IMR-90 (cell line): ENCODE data around the gene MGST1. TPM values are rescaled to one million over a fixed set of nuclear protein-coding genes. Genes with fewer than 3 reads are reported as not detected.

Experiments
- ATAC-seq: fragments of 200-7000 bp; cut with Tn5 transposase; 2 replicates; pipeline ENCODE4 v1.9.1; 2020; ENCODE audit warnings: low read depth, mild to moderate bottlenecking, moderate library complexity
- BruUV-seq: library from RNA; stranded (reverse); fragments of 400-500 nt; replicated peaks from 2 replicates; lab custom pipeline; 2021; lab: Mats Ljungman, UMichigan
- CTCF ChIA-PET: fragments of 300-600 bp; formaldehyde crosslinking; extraction: SDS; loops from one replicate; lab custom pipeline; 2021; ENCODE audit warnings: antibody characterized with exemption; lab: Yijun Ruan, JAX
- POLR2A ChIA-PET: fragments of 300-600 bp; sonication (Branson Sonifier 250); formaldehyde crosslinking; loops from one replicate; lab custom pipeline; 2022; ENCODE audit warnings: antibody characterized with exemption; ENCODE audit not compliant: unreplicated experiment; lab: Charles Lee
- DNase-seq: peaks from one replicate; pipeline ENCODE4 v3.0.0; 2013
- H2AFZ ChIP-seq: replicated peaks from 2 replicates; pipeline ENCODE3; 2013; ENCODE audit warnings: low read length, mild to moderate bottlenecking; ENCODE audit not compliant: poor library complexity
- H2AK5ac ChIP-seq: 2 replicates; pipeline ENCODE4 v1.6.1; 2013; ENCODE audit warnings: low read depth, low read length, inconsistent platforms
- H2AK9ac ChIP-seq: replicated peaks from 2 replicates; pipeline ENCODE3; 2013; ENCODE audit warnings: mild to moderate bottlenecking, low read depth, low read length, moderate library complexity; ENCODE audit not compliant: poor library complexity
- H2BK120ac ChIP-seq: 2 replicates; pipeline ENCODE4 v1.6.1; 2013; ENCODE audit warnings: low read depth, low read length, inconsistent platforms
- H2BK15ac ChIP-seq: 3 replicates; pipeline ENCODE4 v1.6.1; 2013; ENCODE audit warnings: low read depth, low read length, inconsistent platforms
- H2BK20ac ChIP-seq: 2 replicates; pipeline ENCODE4 v1.6.1; 2013; ENCODE audit warnings: low read depth, mild to moderate bottlenecking, inconsistent platforms, low read length, moderate library complexity
- H2BK5ac ChIP-seq: 2 replicates; pipeline ENCODE4 v1.6.1; 2013; ENCODE audit warnings: mild to moderate bottlenecking, low read depth, low read length, inconsistent platforms; ENCODE audit not compliant: poor library complexity, severe bottlenecking
- H3K14ac ChIP-seq: replicated peaks from 2 replicates; pipeline ENCODE4 v1.6.1; 2013; ENCODE audit warnings: low read depth, low read length, inconsistent platforms
- H3K18ac ChIP-seq: 2 replicates; pipeline ENCODE4 v1.6.1; 2013; ENCODE audit warnings: low read depth, low read length, control low read depth
- H3K23ac ChIP-seq: 2 replicates; pipeline ENCODE4 v1.6.1; 2013; ENCODE audit warnings: low read depth, low read length, inconsistent platforms
- H3K27ac ChIP-seq: 2 replicates; pipeline ENCODE4 v1.5.1; 2013; ENCODE audit warnings: mild to moderate bottlenecking, control low read depth, low read length; ENCODE audit not compliant: insufficient read depth
- H3K27me3 ChIP-seq: 2 replicates; pipeline ENCODE4 v1.6.1; 2013; ENCODE audit warnings: low read length; ENCODE audit not compliant: control insufficient read depth, insufficient read depth
- H3K36me3 ChIP-seq: 2 replicates; pipeline ENCODE4 v1.6.1; 2013; ENCODE audit warnings: low read length, mixed read lengths; ENCODE audit not compliant: control insufficient read depth, insufficient read depth
- H3K4ac ChIP-seq: 2 replicates; pipeline ENCODE4 v1.6.1; 2013; ENCODE audit warnings: low read depth, low read length, inconsistent platforms
- H3K4me1 ChIP-seq: 2 replicates; pipeline ENCODE4 v1.6.1; 2013; ENCODE audit warnings: low read length, mixed read lengths; ENCODE audit not compliant: control insufficient read depth, insufficient read depth
- H3K4me2 ChIP-seq: 2 replicates; pipeline ENCODE4 v1.6.1; 2013; ENCODE audit warnings: low read depth, mild to moderate bottlenecking, control low read depth, low read length, moderate library complexity
- H3K4me3 ChIP-seq: 2 replicates; pipeline ENCODE4 v1.5.1; 2013; ENCODE audit warnings: low read depth, mild to moderate bottlenecking, control low read depth, low read length, moderate library complexity; ENCODE audit not compliant: insufficient read depth
- H3K56ac ChIP-seq: 2 replicates; pipeline ENCODE4 v1.6.1; 2013; ENCODE audit warnings: low read length, inconsistent platforms; ENCODE audit not compliant: insufficient read depth; ENCODE audit errors: extremely low read depth
- H3K79me1 ChIP-seq, 2 experiments: 2 replicates each; pipeline ENCODE4 v1.6.1; 2013; ENCODE audit warnings: low read length in 2 of 2, inconsistent platforms in 1 of 2, low read depth in 1 of 2
- H3K9ac ChIP-seq: 2 replicates; pipeline ENCODE4 v1.6.1; 2013; ENCODE audit warnings: low read depth, low read length, control low read depth
- H3K9me1 ChIP-seq: 2 replicates; pipeline ENCODE4 v1.6.1; 2013; ENCODE audit warnings: low read length, inconsistent platforms; ENCODE audit not compliant: insufficient read depth
- H3K9me3 ChIP-seq: 2 replicates; pipeline ENCODE4 v1.6.1; 2013; ENCODE audit warnings: low read length; ENCODE audit not compliant: control insufficient read depth, insufficient read depth
- H4K20me1 ChIP-seq: 2 replicates; pipeline ENCODE4 v1.6.1; 2013; ENCODE audit warnings: low read length, inconsistent platforms; ENCODE audit not compliant: insufficient read depth
- H4K5ac ChIP-seq: 2 replicates; pipeline ENCODE4 v1.6.1; 2013; ENCODE audit warnings: mild to moderate bottlenecking, low read depth, low read length, control low read depth
- H4K8ac ChIP-seq, 2 experiments: 2 replicates each; pipeline ENCODE4 v1.6.1; 2013; ENCODE audit warnings: low read depth in 2 of 2, low read length in 2 of 2, control low read depth in 1 of 2, inconsistent platforms in 1 of 2
- H4K91ac ChIP-seq: 2 replicates; pipeline ENCODE4 v1.6.1; 2013; ENCODE audit warnings: low read depth, low read length, inconsistent platforms; ENCODE audit not compliant: insufficient read depth
- FOS ChIP-seq: fragments of 150-350 bp; IDR thresholded peaks from 2 replicates; pipeline ENCODE4 v1.6.1; 2016; ENCODE audit warnings: low read depth, low read length
- MAFK ChIP-seq: IDR thresholded peaks from 2 replicates; pipeline ENCODE4 v1.6.1; 2012; ENCODE audit warnings: low read depth, low read length, improper control_type of control experiment
- WGBS, 2 experiments: methylation state at CpG; one replicate each; pipeline versions ENCODE4 v1.1.5 to v1.1.7; 2013; ENCODE audit warnings: missing lambda C conversion rate in 2 of 2; ENCODE audit not compliant: insufficient read length in 1 of 2; ENCODE audit errors: extremely low coverage in 2 of 2; 5-methylcytosine and 5-hydroxymethylcytosine counted together
- dilution Hi-C: fragments of 300-500 bp; cut with HindIII; formaldehyde crosslinking; loops from one replicate; pipeline ENCODE4 v1.14.3; 2018; ENCODE audit warnings: low sequenced_read_pairs; ENCODE audit not compliant: unreplicated experiment
- in situ Hi-C: fragments of 300-500 bp; cut with MboI; formaldehyde crosslinking; loops from 3 replicates; pipeline ENCODE4 v1.14.3; 2019; ENCODE audit warnings: low sequenced_read_pairs, inconsistent platforms, mixed read lengths
- intact Hi-C: fragments of 100-400 bp; cut with micrococcal nuclease; formaldehyde crosslinking; loops from 2 replicates; pipeline ENCODE4 v1.10.0; 2022
- polyA plus RNA-seq, 3 experiments: library from polyadenylated mRNA; depleted of rRNA; stranded (reverse); fragments of >200 nt; gene quantifications; 2 replicates each; pipeline ENCODE4 v1.2.3, GENCODE V29; 2012; ENCODE audit warnings: low replicate concordance in 1 of 3
- total RNA-seq: library from RNA; depleted of rRNA; stranded (reverse); fragments of >200 nt; gene quantifications from 2 replicates; pipeline ENCODE4 v1.2.3, GENCODE V29; 2012

The MGST1 gene
- total and polyA plus RNA-seq, 2 of the 4 experiments (the other 2 are of a cell fraction), result 105 to 280 TPM

- Histone ChIP-seq H4K5ac (no peak overlapping the region), H2AK9ac (no peak overlapping the region), H4K8ac (no peak overlapping the region), H3K4me3 (no peak overlapping the region), H3K14ac (no peak overlapping the region), H3K9ac (no peak overlapping the region), H2AK5ac (no peak overlapping the region), H2BK5ac (no peak overlapping the region), H3K79me1 (no peaks in the 10 kb centered on the region), H3K4me1 (no peaks in the 10 kb centered on the region), H3K27ac (no peak overlapping the region), H3K27me3 (no peaks in the 10 kb centered on the region), H3K18ac (no peak overlapping the region), H2BK15ac (no peak overlapping the region), H3K4me2 (no peak overlapping the region), H2BK20ac (no peak overlapping the region), H4K20me1 (no peaks in the 10 kb centered on the region), H3K56ac (no peak overlapping the region), H3K9me1 (no peaks in the 10 kb centered on the region), H3K36me3 (no peaks in the 10 kb centered on the region), H4K91ac (no peak overlapping the region), H3K4ac (no peak overlapping the region), H3K23ac (no peak overlapping the region), H2BK120ac (no peak overlapping the region), H3K9me3 (no peaks in the 10 kb centered on the region; the same call in 1 of the 2 replicates), H2AFZ (no peak overlapping the region)
- in situ Hi-C loops, result no loop called here
- WGBS, 2 experiments, result 100% methylated on average over 1 of the region's 1 CpG; no CpG with 5 or more reads in 1 of the 2 experiments
- TF ChIP-seq FOS, result 0 out of 2 replicates have a peak, but pooled peaks have one; percentile 26
- TF ChIP-seq MAFK, result no peak
- intact Hi-C loops, result loop anchor here (10.0 kb wide), 1 partner anchor 1062 kb away; no protein-coding TSS in a partner anchor
- dilution Hi-C loops, result no loop called here
- DNase-seq (peak; percentile 42), ATAC-seq (peak; percentile 32; the same call in 1 of the 2 replicates)
- POLR2A ChIA-PET, result no interaction called here
- CTCF ChIA-PET, result no interaction called here
- no TSS peak for BruUV-seq
Observed at GRCh38 chr12:16323010-16323409, 24.4 kb upstream of the MGST1 start.
